Endometrial microvascular endothelial cells (primary cell): ENCODE measurements around the gene DNAJC5. TPM values are rescaled to one million over a fixed set of nuclear protein-coding genes. Genes with fewer than 3 reads are reported as not detected.
"Not testable (repeated sequence)": the region's sequence is repeated elsewhere in the genome, so short reads cannot be mapped to it uniquely, and the experiment has no call there.

Experiments
- in situ Hi-C: cut with HindIII; loops from 2 replicates; pipeline ENCODE4 v1.10.0; 2017; ENCODE audit warnings: low sequenced_read_pairs, low pct_unique_long_range_greater_than_20kb; ENCODE audit errors: inconsistent ontology term
- total RNA-seq: library from RNA; depleted of rRNA; stranded (reverse); fragments of >200 nt; gene quantifications from one replicate; pipeline ENCODE4 v1.2.3, GENCODE V29; 2015; ENCODE audit errors: inconsistent ontology term

DNAJC5 gene
- total RNA-seq, 1 donor from 2014 or later = 76.7 TPM

- in situ Hi-C loops = no loop called here
These were observed 64.2 kb downstream of the DNAJC5 start for GRCh38 chr20:63958964-63959698.

GRCh38 chr20:63959699-63960075, 64.8 kb downstream of the DNAJC5 start:
- in situ Hi-C loops = no loop called here

GRCh38 chr20:63960654-63961621, 66.0 kb downstream of the DNAJC5 start:
- in situ Hi-C loops = not testable (repeated sequence)

- in situ Hi-C loops = no loop called here
These were observed 66.9 kb downstream of the DNAJC5 start for GRCh38 chr20:63961664-63962425.

GRCh38 chr20:63962426-63963347, 67.8 kb downstream of the DNAJC5 start:
- in situ Hi-C loops = no loop called here

- in situ Hi-C loops = no loop called here
These were observed 68.4 kb downstream of the DNAJC5 start for GRCh38 chr20:63963348-63963741.

GRCh38 chr20:63963784-63964301, 68.9 kb downstream of the DNAJC5 start:
- in situ Hi-C loops = no loop called here

GRCh38 chr20:63964412-63964811, 69.5 kb downstream of the DNAJC5 start:
- in situ Hi-C loops = no loop called here

GRCh38 chr20:63966172-63966943, 71.4 kb downstream of the DNAJC5 start:
- in situ Hi-C loops = no loop called here

GRCh38 chr20:63966944-63967322, 72.0 kb downstream of the DNAJC5 start:
- in situ Hi-C loops = no loop called here

- in situ Hi-C loops = no loop called here
These were observed 72.6 kb downstream of the DNAJC5 start for GRCh38 chr20:63967330-63968135.

- in situ Hi-C loops = no loop called here
These were observed 73.4 kb downstream of the DNAJC5 start for GRCh38 chr20:63968136-63968927.

GRCh38 chr20:63968928-63969760, 74.2 kb downstream of the DNAJC5 start:
- in situ Hi-C loops = no loop called here

GRCh38 chr20:63969838-63970713, 75.2 kb downstream of the DNAJC5 start, which contains the start of gene ZNF512B:
TSS of gene ZNF512B (minus strand) at chr20:63969930. CDS start at chr20:63967950, 1,980 bp downstream.
- in situ Hi-C loops = no loop called here
